Erythroblast (primary cell): ENCODE data around the gene THAP6.

Source experiments
- GATA1 ChIP-seq: IDR thresholded peaks from 2 replicates; pipeline ENCODE4 v1.6.1; 2011; ENCODE audit warnings: low read depth, mild to moderate bottlenecking, control low read depth, low read length, moderate library complexity
- POLR2A ChIP-seq: IDR thresholded peaks from 2 replicates; pipeline ENCODE4 v1.6.1; 2011; ENCODE audit warnings: mild to moderate bottlenecking, low read length

DNA sequence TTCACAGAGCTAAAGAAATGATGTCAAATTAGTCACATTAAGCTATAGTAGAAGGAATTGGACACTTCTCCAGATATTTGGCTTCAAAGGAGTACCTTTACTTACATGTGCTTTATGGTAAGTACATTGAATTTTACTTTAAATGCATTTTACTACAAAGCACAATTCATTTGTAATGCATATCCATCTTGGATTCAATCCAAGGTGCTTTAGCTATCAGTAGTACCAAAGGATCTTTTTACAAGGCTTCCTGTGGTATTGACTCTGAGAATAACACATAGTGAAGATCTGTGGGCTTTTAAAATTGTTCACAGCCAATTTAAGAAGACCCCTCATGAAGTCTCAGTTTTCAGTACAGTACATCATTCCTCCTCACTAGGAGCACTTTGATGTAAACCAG, 13.2 kb downstream of the THAP6 start:
- no peak for TF ChIP-seq POLR2A
- TF ChIP-seq GATA1, result no peak
